CD4-positive, alpha-beta T cell treated with Interleukin-15 for 1 hour (primary cell): Measurements from ENCODE around the gene PTPN11.

ENCODE experiments used
- DNase-seq: peaks from one replicate; pipeline ENCODE4 v3.0.0-alpha.2; 2020

The PTPN11 gene

DNA sequence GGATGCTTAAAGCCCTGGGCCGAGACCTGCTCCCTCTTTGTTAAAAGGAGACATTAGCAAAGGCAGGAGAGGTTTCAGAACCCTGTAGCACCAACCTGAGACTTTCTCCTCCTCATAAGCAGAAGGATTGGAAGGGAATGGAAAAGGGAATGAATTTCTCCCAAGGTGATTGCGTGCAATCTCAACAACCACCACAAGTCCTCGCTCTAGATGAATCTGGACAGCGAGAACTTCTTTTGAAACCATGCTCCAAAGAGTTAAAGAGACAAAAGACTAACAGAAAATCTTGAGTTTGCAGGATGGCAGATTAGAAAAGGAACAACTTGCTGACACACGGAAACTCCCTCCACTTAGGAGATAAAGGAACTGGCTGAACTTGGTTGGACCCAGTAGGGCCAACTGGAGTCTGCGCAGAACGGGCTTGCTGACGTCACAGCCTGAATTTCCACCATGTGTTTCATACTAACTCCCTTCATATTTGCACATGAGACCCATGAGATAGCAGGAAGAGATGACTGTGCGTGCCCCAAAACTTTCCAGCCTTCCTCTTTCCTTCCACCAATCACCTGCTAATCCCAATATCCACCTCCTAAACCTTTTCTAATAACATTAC is 137.0 kb downstream of the PTPN11 start:
- no peak for DNase-seq

DNA sequence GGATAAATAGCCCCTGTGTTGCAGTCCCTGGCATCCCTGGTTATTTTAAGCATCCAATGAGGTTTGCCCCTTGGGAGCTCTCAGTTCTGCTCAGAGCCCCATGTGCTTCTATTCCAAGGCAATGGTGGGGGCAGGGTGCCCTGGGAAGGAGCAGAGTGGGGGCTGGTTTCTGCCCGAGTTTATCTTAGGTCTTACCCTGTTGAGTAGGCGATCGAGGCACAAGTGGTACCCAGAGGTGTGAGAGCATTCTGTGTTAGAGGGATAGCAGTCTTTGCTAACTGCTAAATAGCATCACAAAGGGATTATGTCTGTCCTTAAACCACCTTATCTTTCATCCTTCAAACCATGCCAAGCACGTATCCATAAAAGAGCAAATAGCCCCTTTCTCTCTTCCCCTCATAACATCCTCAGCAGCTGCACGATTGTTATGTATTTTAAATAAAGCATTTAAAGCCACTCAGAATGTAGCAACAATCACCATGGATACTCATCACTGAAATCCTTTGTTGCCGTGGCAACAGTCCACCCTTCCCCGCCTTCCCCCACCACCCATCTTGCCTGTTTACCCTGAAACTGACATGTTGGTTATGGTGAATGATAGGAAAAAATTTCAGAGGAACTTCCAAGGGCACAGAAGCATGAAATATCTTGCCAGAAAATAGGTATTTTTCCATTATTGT is 139.3 kb downstream of the PTPN11 start:
- no peak for DNase-seq
